ENCODE data around the gene LITAF. TPM values are rescaled to one million over a fixed set of nuclear protein-coding genes. Genes with fewer than 3 reads are reported as not detected.

The LITAF gene
- polyA plus RNA-seq, 1 of the 3 experiments (the other 2 are of a cell fraction) = 45.7 TPM

DNA sequence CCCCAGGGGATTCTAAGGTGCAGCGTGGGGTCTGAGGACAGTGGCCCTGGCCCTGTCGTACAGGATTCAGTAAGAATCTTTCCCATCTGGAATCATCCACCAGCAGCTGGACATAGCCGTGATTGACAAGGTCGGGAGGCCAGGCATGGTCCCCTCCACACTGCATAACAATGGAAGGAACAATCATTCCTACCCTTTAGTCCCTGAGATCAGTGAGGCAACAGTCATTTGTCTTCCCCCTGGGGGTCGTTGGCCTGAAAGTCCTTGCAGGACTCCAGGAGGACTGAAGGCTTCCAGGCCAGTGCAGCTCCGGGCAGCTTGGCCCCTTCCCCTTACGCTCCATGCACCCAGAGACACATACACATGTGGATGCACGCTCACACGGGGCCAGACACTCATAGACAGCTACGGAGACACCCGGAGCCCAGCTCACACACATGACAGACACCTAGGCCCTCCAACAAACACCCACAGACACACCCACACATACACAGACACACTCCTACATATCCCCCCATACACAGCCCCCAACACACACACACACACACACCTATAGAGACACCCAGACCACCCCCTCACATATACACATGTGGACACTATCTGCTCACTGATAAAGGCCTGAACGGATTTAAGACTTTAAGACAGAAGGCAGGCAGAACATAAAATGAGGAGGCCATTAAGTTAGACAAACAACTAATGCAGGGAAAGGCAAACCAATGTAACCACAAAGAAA is 42.9 kb downstream of the LITAF start:
- 88% methylated on average over 9 of the region's 12 CpGs for WGBS (ENCODE audit: low lambda C conversion rate)

DNA sequence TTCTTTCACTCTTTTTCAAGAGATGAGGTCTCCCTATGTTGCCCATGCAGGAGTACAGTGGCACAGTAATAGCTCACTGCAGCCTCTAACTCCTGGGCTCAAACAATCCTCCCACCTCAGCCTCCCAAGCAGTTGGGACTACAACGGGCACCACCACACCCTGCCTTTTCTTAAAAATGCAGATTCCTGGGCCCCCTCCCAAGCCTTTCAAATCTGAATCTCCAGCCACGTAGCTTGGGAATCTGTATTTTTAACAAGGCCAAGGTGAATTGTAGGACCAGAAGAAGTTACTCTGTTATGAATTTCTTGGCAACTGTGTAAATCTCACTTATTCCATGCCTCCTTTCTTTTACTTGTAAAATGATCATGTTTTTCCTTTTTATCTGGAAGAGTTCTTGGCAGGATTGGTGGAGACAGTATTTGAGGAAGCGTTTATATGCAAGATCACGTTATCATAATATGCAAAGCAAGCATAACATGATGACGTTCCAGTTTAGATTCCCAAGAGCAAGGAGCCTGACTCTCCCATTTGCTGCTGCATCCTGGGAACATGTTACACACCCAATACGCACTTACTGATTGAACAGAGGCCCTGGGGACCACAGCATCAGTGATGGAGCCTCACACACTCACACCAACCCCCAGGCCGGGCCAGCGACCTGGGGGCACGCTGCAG is 44.5 kb downstream of the LITAF start:
- Histone ChIP-seq H3K4me1 (ENCODE audit: control insufficient read depth in 1 of 2, insufficient read depth in 2 of 2, low read depth in 1 of 2, low read length in 1 of 2) (no peaks in the 10 kb centered on the region), H3K27ac (ENCODE audit: low read depth in 2 of 2, low read length in 1 of 2) (no peak overlapping the region), H2AFZ (ENCODE audit: low read depth) (no peak overlapping the region), H3K27me3 (ENCODE audit: insufficient read depth) (no peaks in the 10 kb centered on the region), H3K4me2 (no peak overlapping the region), H3K79me2 (ENCODE audit: insufficient read depth) (no peaks in the 10 kb centered on the region), H3K4me3 (ENCODE audit: low read depth in 2 of 2, low read length in 1 of 2) (no peak overlapping the region), H3K9ac (no peak overlapping the region), H3F3A (replicated peaks; ENCODE audit: insufficient read depth) (no peaks in the 10 kb centered on the region), H3K36me3 (replicated peaks in 1 of 2; ENCODE audit: control insufficient read depth in 1 of 2, insufficient read depth in 2 of 2, low read length in 1 of 2) (no peaks in the 10 kb centered on the region), H3K9me2 (no peaks in the 10 kb centered on the region), H4K20me1 (ENCODE audit: insufficient read depth) (no peaks in the 10 kb centered on the region), H3K9me3 (no peaks in the 10 kb centered on the region)
- WGBS (ENCODE audit: low lambda C conversion rate) = 77% methylated on average over 9 of the region's 9 CpGs
- CTCF ChIA-PET = interaction anchor here (1.3 kb wide), 2 partner anchors 10 to 146 kb away, joined by 3 to 8 read pairs; no protein-coding TSS in a partner anchor
- POLR2A ChIA-PET = no interaction called here
- DNase-seq = no peak
- TF ChIP-seq, protein P1, sequence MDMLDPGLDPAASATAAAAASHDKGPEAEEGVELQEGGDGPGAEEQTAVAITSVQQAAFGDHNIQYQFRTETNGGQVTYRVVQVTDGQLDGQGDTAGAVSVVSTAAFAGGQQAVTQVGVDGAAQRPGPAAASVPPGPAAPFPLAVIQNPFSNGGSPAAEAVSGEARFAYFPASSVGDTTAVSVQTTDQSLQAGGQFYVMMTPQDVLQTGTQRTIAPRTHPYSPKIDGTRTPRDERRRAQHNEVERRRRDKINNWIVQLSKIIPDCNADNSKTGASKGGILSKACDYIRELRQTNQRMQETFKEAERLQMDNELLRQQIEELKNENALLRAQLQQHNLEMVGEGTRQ (IDR thresholded peaks at IDR 0.05; ENCODE audit: borderline replicate concordance, low read depth, low read length) = no peak
- no peak for TF ChIP-seq ELF1 (IDR thresholded peaks at IDR 0.05)
- TF ChIP-seq FOXJ3 (CRISPR knock-in tag; IDR thresholded peaks at IDR 0.05) = no peak
- TF ChIP-seq, protein P2, sequence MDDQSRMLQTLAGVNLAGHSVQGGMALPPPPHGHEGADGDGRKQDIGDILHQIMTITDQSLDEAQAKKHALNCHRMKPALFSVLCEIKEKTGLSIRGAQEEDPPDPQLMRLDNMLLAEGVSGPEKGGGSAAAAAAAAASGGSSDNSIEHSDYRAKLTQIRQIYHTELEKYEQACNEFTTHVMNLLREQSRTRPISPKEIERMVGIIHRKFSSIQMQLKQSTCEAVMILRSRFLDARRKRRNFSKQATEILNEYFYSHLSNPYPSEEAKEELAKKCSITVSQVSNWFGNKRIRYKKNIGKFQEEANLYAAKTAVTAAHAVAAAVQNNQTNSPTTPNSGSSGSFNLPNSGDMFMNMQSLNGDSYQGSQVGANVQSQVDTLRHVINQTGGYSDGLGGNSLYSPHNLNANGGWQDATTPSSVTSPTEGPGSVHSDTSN (IDR thresholded peaks at IDR 0.05) = no peak
- TF ChIP-seq RCOR1 (IDR thresholded peaks at IDR 0.05; ENCODE audit: low read length) = no peak
- TF ChIP-seq GATA2 (CRISPR knock-in tag; IDR thresholded peaks at IDR 0.05) = no peak
- TF ChIP-seq TCF12 (IDR thresholded peaks at IDR 0.05) = no peak
- TF ChIP-seq, protein P3, sequence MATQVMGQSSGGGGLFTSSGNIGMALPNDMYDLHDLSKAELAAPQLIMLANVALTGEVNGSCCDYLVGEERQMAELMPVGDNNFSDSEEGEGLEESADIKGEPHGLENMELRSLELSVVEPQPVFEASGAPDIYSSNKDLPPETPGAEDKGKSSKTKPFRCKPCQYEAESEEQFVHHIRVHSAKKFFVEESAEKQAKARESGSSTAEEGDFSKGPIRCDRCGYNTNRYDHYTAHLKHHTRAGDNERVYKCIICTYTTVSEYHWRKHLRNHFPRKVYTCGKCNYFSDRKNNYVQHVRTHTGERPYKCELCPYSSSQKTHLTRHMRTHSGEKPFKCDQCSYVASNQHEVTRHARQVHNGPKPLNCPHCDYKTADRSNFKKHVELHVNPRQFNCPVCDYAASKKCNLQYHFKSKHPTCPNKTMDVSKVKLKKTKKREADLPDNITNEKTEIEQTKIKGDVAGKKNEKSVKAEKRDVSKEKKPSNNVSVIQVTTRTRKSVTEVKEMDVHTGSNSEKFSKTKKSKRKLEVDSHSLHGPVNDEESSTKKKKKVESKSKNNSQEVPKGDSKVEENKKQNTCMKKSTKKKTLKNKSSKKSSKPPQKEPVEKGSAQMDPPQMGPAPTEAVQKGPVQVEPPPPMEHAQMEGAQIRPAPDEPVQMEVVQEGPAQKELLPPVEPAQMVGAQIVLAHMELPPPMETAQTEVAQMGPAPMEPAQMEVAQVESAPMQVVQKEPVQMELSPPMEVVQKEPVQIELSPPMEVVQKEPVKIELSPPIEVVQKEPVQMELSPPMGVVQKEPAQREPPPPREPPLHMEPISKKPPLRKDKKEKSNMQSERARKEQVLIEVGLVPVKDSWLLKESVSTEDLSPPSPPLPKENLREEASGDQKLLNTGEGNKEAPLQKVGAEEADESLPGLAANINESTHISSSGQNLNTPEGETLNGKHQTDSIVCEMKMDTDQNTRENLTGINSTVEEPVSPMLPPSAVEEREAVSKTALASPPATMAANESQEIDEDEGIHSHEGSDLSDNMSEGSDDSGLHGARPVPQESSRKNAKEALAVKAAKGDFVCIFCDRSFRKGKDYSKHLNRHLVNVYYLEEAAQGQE (IDR thresholded peaks at IDR 0.05; ENCODE audit: low read depth, low read length) = no peak

More for the DNA sequence above, 42.9 kb downstream of the LITAF start:
- Histone ChIP-seq H3K4me1 (ENCODE audit: control insufficient read depth in 1 of 2, insufficient read depth in 2 of 2, low read depth in 1 of 2, low read length in 1 of 2) (no peaks in the 10 kb centered on the region), H3K36me3 (replicated peaks in 1 of 2; ENCODE audit: control insufficient read depth in 1 of 2, insufficient read depth in 2 of 2, low read length in 1 of 2) (peaks cover 0 to 10% of the 10 kb centered on the region in 2 experiments), H3K4me2 (no peak overlapping the region), H3K9me3 (no peaks in the 10 kb centered on the region), H3K9me2 (no peaks in the 10 kb centered on the region), H2AFZ (ENCODE audit: low read depth) (no peak overlapping the region), H3K4me3 (ENCODE audit: low read depth in 2 of 2, low read length in 1 of 2) (no peak overlapping the region), H3K27me3 (ENCODE audit: insufficient read depth) (no peaks in the 10 kb centered on the region), H3F3A (replicated peaks; ENCODE audit: insufficient read depth) (no peaks in the 10 kb centered on the region), H3K27ac (ENCODE audit: low read depth in 2 of 2, low read length in 1 of 2) (no peak overlapping the region), H4K20me1 (ENCODE audit: insufficient read depth) (no peaks in the 10 kb centered on the region), H3K79me2 (ENCODE audit: insufficient read depth) (no peaks in the 10 kb centered on the region), H3K9ac (no peak overlapping the region)
- DNase-seq = no peak
- ChIA-PET POLR2A (interaction anchor here (0.6 kb wide), 1 partner anchor 74 kb away, joined by 3 read pairs; no protein-coding TSS in a partner anchor), CTCF (interaction anchor here (0.9 kb wide), 1 partner anchor 12 kb away, joined by 3 read pairs; no protein-coding TSS in a partner anchor)
- TF ChIP-seq, protein P3 (IDR thresholded peaks at IDR 0.05; ENCODE audit: low read depth, low read length) = no peak
- TF ChIP-seq MEF2A (IDR thresholded peaks at IDR 0.05; ENCODE audit: borderline replicate concordance, low read depth) (no peak), RFX5 (IDR thresholded peaks at IDR 0.05; ENCODE audit: low read length) (no peak), FOXM1 (IDR thresholded peaks at IDR 0.05; ENCODE audit: low read depth) (no peak)
- TF ChIP-seq, protein P2 (IDR thresholded peaks at IDR 0.05) = no peak

Measured in SK-N-SH (cell line).